Measurements from ENCODE around the gene EPN2. TPM values are rescaled to one million over a fixed set of nuclear protein-coding genes. Genes with fewer than 3 reads are reported as not detected.

EPN2 gene
- total RNA-seq, 1 experiment from 2014 or later = 73.1 TPM

DNA sequence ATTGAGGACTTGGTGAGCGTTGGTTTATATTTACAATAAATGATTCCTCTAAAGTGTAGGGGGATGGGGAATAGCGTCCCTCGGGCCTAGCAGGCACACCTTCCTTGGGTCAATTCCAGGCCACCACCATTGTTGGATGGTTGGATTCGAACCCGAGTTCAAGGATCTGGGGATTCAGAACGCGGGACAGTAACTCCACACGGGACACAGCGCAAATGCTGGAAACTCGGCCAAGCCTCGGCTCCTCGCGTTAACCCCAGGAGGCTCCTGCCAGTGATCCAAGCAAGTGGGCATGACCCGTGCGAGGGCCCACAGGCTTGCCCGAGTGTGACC is 124.7 kb downstream of the EPN2 start (continued):
- TF ChIP-seq YY1 (IDR thresholded peaks at IDR 0.05; ENCODE audit: extremely low read depth, insufficient replicate concordance, low read depth, low read length) (no peak), JUND (IDR thresholded peaks at IDR 0.05) (no peak), SP1 (IDR thresholded peaks at IDR 0.05; ENCODE audit: low read depth) (no peak), POLR2AphosphoS5 (IDR thresholded peaks at IDR 0.05; ENCODE audit: low read depth, low read length) (no peak), CBX3 (IDR thresholded peaks at IDR 0.05; ENCODE audit: low read depth) (no peak), EGR1 (IDR thresholded peaks at IDR 0.05; ENCODE audit: low read depth) (no peak)
- TF ChIP-seq, protein P1, sequence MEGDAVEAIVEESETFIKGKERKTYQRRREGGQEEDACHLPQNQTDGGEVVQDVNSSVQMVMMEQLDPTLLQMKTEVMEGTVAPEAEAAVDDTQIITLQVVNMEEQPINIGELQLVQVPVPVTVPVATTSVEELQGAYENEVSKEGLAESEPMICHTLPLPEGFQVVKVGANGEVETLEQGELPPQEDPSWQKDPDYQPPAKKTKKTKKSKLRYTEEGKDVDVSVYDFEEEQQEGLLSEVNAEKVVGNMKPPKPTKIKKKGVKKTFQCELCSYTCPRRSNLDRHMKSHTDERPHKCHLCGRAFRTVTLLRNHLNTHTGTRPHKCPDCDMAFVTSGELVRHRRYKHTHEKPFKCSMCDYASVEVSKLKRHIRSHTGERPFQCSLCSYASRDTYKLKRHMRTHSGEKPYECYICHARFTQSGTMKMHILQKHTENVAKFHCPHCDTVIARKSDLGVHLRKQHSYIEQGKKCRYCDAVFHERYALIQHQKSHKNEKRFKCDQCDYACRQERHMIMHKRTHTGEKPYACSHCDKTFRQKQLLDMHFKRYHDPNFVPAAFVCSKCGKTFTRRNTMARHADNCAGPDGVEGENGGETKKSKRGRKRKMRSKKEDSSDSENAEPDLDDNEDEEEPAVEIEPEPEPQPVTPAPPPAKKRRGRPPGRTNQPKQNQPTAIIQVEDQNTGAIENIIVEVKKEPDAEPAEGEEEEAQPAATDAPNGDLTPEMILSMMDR (IDR thresholded peaks at IDR 0.05 in 2 of 3, conservative IDR thresholded peaks at IDR 0.05 in 1 of 3; ENCODE audit: borderline replicate concordance in 1 of 3, insufficient read depth in 1 of 3, low read depth in 2 of 3, low read length in 2 of 3) = no peak
- TF ChIP-seq, protein P2, sequence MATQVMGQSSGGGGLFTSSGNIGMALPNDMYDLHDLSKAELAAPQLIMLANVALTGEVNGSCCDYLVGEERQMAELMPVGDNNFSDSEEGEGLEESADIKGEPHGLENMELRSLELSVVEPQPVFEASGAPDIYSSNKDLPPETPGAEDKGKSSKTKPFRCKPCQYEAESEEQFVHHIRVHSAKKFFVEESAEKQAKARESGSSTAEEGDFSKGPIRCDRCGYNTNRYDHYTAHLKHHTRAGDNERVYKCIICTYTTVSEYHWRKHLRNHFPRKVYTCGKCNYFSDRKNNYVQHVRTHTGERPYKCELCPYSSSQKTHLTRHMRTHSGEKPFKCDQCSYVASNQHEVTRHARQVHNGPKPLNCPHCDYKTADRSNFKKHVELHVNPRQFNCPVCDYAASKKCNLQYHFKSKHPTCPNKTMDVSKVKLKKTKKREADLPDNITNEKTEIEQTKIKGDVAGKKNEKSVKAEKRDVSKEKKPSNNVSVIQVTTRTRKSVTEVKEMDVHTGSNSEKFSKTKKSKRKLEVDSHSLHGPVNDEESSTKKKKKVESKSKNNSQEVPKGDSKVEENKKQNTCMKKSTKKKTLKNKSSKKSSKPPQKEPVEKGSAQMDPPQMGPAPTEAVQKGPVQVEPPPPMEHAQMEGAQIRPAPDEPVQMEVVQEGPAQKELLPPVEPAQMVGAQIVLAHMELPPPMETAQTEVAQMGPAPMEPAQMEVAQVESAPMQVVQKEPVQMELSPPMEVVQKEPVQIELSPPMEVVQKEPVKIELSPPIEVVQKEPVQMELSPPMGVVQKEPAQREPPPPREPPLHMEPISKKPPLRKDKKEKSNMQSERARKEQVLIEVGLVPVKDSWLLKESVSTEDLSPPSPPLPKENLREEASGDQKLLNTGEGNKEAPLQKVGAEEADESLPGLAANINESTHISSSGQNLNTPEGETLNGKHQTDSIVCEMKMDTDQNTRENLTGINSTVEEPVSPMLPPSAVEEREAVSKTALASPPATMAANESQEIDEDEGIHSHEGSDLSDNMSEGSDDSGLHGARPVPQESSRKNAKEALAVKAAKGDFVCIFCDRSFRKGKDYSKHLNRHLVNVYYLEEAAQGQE (IDR thresholded peaks at IDR 0.05; ENCODE audit: low read depth) = no peak
